Stimulated activated CD8-positive, alpha-beta memory T cell treated with anti-CD3 and anti-CD28 coated beads, Interleukin-15, amount 100 ng/mL, for 48 hours (primary cell): ENCODE measurements around the gene IQCF6.
"Not testable (repeated sequence)": the region's sequence is repeated elsewhere in the genome, so short reads cannot be mapped to it uniquely, and the experiment has no call there.

ENCODE experiments used
- DNase-seq, 2 donors: peaks; one replicate each; pipeline ENCODE4 v3.0.0-alpha.2; 2020; ENCODE audit warnings: low read depth in 2 of 2

The IQCF6 gene

DNA sequence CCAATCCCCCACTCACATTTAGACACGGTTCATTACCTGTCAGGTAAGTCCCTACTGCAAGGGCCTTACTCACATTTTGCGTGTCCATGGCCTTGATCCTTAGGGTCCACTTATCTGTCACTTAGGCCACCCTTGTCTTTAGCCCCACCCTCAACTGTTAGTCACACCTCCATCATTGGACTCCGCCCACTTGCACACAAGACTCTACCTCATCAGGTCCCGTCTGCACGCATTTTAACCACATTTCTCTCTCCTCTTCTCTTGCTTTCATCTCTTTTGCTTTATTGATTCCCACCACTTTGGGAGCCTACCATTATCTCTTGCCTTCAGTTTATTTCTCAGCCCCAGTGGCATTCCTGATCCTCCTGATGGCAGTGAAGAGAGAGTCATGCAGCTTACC, at the start of gene IQCF6:
Gene IQCF6, minus strand, starts transcription at position 101 of the 400 bp plus-strand sequence. Its CDS starts 13 bp downstream, at position 88.
- DNase-seq: no peak

DNA sequence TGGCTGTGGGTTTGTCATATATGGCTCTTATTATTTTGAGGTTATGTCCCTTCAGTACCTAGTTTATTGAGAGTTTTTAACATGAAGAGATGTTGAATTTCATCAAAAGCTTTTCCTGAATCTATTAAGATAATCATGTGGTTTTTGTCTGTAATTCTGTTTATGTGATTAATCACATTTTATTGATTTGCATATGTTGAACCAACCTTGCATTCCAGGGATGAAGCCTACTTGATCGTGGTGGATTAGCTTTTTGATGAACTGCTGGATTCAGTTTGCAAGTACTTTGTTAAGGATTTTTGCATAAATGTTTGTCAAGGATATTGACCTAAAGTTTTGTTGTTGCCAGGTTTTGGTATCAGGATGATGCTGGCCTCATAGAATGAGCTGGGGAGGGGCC, 49.3 kb upstream of the IQCF6 start:
- DNase-seq: no peak

DNA sequence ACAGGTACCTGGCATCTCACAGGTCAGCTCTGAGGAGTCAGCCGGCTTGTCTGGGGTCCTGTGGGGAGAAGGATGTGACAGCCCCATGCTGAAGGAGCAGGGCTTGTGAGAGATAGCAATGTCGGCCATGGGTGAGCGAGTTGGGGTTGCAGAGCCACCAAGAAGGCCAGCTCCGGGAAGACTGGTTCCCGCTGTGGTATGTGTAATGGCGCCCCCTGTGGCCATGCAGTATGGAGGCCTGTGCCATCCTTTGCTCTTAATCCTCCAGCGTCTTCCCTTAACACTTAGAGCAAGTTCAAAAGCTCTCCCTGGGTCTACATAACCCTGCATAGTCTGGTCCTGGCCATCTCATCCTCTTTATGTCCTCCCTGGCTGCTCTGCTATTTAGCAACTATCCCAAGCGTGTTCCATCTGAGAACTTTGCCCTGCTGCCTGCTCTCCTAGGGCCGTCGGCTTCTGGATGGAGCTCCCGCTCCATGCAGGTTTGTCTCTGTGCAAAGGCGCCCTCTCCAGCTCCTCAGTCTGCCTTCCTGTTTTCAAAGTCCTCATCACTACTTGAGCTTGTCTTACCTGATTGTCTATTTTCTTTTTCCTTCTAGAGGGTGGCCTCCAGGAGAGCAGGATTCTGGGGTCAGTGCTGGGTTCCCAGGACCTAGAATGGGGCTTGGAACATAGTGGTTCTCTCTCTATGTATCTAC, 40.8 kb upstream of the IQCF6 start:
- DNase-seq: no peak

DNA sequence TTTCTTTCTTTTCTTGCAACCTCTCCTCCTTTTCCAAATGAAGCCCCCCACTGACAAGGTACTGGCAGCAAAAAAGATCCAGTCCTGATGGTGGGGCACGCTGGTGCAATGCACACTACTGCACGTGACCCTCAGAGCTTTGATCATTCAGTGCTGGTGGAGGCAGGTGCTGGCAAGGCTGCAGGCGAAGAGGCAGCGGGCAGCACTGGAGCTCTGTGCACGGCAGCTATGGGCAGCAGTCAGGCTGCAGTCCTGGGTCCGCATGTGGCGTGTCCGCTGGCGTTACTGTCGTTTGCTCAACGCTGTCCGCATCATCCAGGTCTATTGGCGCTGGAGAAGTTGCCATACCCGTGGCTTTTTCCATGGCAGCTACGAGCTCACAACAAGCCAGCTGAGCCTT, 40.1 kb upstream of the IQCF6 start:
- DNase-seq: no peak

DNA sequence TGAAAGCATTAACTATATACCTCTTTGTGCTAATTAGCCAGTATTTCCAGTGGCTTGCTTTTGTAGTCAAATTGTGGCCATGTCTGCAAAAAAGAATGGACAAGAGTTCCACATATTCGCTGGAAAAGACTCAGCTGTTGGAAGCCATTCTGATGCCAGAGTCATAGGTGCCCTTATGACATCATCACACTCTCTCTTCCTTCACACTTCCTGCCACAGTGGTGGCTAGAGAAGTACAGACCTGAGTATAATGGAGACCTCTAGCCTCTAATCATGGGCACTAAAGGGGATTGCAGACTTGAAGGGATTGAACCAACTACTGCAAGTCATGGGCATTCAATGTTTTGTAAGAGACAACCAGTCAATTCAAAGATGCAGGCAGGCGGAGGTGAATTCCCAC, 38.3 kb upstream of the IQCF6 start:
- no peak for DNase-seq

DNA sequence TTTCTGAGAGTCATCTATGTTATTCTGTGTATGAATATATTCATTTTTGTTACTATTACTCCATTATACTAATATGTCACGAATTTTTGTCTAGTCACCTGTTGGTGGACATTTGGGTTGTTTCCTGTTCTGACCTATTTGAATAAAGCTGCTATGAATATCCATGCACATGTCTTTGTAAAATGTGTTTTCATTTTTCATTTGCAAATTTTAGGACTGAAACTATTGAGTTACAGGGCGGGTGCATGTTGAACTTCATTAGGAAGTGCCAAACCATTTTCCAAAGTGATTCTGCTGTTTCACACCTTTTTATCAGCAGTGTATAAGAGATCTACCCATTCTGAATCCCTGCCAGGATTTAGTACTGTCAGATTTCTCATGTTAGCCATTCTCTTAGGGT, 37.7 kb upstream of the IQCF6 start:
- no peak for DNase-seq

DNA sequence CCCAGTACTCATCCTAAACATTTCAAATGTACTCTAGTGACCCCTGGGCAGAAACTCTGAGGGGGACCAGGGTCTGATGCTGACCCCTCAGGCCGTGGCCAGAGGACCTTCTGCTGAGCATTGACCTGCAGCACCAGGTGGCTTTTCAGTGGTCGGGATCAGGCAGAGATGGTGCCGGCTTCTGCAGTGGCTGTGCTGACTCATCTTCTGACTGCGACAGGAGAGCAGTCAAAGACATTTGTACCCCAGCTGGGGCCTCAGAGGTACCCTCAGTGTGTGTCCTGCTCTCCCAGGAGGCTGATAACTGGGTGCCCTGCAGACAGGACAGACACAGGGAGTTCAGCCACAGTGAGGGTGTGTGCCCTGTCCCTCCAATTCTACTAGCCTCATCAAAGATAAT, 36.6 kb upstream of the IQCF6 start:
- no peak for DNase-seq

DNA sequence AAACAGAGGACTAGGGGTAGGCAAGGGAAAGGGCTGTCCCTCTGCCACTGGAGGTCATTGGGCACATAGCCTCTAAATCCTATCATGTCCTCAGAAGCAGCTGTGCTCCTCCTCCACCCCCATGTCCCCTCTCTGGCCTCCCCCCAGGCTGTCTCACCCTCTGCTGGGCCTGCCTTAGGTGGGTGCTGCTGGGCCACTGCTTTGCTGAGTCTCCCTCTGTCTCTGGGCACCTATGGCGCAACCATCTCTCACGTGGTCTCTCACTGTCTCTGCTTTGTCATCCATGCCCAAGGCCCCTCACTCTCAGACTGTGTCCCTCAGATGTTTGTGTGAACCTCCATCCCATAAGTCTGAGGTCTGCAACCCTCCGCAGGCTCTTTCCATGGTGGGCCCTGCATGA, 35.0 kb upstream of the IQCF6 start:
- no peak for DNase-seq

DNA sequence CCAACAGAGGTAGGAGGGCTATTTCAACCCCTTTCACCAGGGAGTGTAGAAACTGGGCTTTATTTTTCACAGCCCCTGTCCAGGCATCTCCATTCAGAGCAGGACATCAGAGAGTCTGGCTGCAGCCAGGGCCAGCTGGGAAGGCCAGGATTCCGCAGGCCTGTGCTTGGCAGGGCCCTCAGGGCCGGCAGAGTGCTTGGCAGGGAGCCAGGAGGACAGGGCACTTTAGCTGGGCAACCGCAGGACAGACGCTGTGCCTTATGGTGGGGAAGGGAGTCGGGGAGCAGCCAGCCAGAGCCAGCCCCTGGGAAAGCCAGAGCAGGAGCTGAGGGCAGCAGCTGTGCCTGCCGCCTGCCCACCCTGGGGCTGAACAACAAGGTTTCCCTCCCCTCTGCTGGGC, 34.5 kb upstream of the IQCF6 start:
- DNase-seq: no peak

DNA sequence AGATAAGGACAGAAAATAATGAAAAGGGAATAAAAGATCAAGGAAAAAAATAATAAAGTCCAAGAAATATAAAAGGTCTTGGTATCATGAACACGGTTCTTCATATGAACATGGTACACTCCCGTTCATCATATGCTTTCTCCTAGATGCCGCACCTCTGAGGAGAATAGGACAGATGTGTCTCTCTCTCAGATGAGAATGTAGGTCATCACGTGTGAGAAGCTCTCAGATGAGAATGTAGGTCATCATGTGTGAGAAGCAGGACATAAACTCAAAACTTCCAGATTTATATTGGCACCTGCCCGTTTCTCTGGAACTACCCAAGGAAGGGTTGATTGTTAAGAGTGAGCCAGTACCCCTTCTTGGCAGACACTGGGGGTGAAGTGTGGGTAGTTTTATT, 29.9 kb upstream of the IQCF6 start:
- DNase-seq: no peak

DNA sequence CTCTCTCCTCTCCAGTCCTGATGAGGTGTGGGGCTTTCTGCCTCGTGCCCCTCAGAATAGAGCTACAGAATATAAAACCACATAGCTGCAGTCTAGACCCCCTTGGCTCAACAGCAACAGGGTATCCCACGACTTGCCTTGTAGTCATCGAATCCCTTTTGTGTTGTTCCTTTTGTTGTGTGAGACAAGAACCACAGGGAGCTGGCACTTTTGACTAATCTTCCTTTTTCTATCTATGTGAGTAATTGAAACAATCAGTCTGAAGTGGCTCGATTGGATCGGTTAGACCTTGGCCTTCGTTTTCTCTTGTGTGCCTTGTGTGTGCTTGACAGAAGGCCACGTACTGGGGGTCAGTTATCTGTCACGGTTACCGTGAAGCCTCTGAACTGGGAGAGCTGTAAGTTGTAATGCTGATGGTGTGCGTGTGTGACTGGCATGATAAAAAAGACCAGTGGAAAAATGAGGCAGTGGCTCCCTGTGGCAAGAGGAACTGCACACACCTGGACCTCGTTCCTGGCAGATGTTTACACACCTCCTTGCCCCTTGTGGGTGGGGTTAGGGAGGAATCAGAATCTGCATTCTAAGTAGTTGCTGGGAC, 23.2 kb upstream of the IQCF6 start:
- no peak for DNase-seq

DNA sequence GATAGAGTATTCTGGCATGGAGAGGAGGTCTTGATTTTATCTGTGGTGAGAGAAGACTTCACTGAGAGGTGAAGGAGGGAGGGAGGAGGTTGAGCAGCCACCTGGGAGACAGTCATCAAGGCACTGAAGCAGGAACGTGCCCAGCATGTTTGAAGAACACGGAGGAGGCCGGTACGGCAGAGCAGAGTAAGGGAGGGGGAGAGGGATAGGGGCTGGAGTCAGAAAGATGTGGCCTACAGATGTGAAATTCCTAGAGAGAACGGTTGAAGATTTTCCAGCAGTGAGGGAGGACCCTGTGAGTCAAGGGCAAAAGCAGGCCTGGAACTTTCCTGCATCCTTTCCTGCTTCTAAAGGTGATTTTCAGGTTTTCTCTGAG, 21.7 kb upstream of the IQCF6 start:
- DNase-seq: no peak

DNA sequence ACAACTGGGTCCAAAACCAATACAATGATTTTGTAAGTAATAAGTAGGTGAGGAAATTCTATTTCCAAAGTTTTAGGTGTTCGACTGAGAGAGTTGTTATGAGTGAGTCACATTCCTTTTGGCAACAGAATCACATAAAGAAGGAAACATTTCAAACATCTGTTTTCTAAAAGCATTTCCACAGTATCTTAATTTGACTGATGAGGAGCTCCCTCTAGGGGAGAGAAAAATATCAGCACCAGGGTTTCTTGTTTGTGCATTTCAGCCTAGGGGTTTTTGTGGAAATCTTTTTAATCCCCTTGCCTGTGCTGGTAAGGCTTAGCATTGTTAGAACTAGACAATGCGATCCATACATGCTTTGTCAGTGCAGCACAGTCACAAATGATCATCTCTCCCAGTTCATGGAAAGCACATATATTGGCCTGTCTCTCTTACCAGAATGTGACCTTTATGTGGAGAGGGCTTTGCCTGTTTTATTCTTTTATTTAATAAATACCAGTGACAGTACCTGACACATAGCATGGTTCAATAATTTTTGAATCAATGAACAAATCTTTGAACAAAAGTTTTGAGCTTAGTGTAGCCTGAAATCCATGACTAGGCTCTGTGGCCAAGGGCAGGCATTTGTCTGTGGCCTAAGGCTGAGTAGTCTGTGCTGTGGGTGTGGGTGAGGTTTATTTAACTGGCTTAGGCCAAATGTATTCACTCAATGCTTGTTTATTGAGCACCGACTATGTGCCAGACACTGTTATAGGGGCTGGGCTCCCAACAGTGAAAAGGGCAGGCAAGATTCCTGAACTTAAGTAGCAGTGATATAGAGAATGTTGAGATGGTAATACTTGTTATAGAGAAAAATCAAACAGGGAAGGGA, 21.1 kb upstream of the IQCF6 start:
- DNase-seq: no peak

DNA sequence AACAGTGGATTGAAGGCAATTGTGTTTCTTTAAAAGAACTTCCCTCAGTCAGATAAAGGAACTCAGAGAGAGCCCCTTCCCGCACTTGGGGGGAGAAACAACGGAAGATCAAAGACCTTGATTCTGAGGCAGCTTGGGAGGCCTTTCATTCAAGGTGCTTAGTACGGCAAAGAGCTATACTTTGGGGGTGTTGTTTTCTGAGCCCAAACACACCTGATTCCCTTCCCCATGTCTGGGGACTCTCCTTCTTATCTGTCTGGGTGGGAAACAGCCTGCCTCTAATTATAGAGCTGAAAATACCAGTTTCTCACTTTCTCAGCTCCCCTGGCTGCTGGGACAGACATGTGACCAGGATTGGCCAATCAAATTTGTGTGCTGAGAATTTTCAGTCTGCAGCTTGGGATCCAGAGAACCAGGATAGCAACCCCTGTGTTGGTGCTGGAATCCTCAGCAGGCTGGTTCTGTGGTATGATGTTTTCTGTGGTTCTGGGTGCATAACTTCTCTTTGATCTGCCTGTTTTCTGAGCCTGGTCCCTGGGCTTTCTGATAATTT, 19.4 kb upstream of the IQCF6 start:
- no peak for DNase-seq

DNA sequence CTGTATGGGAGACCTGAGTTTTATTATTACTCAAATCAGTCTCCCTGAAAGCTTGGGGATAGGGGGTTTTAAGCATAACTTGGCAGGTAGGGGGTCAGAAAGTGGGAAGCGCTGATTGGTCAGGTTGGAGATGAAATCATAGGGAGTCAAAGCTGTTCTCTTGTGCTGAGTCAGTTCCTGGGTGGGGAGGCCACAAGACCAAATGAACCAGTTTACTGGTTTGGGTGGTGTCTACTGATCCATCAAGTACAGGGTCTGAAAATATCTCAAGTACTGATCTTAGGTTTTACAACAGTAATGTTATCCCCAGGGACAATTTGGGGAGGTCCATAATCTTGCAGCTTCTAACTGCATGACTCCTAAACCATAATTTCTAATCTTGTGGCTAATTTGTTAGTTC, 17.8 kb upstream of the IQCF6 start:
- DNase-seq: peak; percentile 19 to 34

DNA sequence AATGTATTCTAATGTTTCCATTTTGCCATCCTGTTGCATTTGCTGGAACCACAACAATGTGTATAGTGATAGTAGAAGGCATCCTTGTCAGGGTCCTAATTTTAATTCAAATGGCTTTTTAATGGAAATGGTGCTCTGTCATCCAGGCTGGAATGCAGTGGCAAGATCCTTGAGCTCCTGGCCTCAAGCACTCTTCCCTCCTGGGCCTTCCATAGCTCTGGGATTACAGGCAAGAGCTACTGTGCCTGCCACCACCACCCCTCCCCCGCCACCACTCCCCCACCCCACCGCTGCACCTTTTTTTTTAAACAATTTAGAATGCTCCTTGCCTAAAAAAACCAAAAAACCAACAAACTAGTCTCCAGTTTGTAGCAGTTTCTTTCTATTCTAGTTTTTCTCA, 15.2 kb upstream of the IQCF6 start:
- no peak for DNase-seq

DNA sequence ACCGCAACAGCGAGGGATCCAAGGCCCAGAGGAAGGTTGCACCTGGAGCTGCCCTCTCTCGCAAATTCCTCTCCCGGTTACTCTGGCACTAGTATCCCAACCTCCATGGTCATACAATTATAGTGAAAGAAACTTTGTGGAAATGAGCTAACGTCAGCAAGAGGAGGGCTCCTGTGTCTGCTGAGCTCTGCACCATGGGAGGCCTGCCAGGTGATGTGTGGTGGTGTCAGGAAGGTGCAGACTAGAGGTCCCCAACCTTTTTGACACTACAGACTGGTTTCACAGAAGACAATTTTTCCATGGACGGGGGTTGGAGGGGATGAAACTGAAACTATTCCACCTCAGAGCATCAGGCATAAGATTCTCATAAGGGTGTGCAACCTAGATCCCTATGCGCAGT, 13.2 kb upstream of the IQCF6 start:
- no peak for DNase-seq

DNA sequence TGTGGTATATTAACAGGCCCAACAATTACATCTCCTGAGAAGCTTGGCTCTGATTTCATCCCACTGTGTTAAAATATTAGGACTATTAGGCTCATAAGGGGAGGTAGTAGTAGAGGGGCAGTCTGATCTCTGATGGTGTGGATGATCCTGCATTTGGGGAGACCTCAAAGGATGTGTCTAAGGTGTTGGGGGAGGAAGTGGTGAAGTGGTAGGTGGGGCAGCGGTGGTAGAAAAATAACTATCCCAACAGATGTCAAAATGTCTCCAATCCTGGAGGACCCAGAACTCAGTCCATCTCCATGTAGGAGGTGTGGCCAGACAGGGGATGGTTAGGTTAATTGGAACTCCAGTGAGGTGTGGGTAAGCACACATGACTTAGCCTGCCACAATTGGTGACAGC, 10.4 kb upstream of the IQCF6 start:
- no peak for DNase-seq

DNA sequence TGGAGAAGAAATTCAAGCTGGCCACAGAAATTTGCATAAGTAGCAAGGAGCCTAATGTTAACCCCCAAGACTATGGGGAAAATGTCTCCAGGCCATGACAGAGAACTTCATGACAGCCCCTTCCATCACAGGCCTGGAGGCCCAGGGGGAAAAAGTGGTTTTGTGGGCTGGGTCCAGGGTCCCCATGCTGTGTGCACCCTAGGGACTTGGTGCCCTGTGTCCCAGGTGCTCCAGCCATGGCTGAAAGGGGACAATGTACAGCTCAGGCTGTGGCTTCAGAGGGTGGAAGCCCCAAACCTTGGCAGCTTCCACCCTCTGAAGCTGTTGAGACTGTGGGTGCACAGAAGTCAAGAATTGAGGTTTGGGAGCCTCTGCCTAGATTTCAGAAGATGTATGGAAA, 8.5 kb upstream of the IQCF6 start:
- DNase-seq: not testable (repeated sequence)

DNA sequence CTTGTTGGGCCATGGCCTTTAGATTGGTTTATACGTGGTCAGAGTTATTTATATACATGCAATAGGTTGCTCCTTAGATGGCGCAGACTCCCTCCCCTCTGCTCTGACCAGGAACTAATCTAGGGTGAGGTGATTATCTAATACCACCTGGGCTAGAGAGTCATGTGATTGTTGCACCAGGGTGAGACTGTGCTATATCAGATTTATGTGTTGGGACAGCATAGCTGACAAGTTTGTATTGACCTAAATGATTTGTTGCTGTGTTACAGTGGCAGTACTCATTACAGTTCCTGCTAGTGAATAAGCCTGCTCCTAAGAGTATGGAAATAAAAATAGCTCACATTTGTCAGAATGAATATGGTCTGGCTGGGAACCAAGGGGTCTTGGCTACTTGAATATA, 7.2 kb upstream of the IQCF6 start:
- DNase-seq: no peak

DNA sequence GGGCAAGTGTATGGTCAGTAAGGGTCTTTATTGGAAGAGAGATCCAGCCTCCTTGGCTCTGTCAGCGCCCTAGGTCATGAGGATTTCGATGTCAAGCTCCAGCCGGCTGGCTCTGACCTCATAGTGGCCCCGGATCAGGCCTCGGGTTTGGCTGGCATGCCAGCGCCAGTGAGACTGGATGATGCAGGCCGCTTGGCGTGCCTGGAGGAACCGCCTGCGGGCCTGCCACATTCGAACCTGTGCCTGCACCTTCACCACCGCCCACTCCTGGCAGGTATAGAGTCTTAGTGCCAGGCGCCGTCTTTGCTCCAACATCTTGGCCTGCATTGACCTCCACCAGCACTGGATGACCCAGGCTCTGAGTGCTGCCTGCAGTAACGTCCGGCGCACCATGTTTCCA, 483 bp downstream of the IQCF6 start:
- no peak for DNase-seq

DNA sequence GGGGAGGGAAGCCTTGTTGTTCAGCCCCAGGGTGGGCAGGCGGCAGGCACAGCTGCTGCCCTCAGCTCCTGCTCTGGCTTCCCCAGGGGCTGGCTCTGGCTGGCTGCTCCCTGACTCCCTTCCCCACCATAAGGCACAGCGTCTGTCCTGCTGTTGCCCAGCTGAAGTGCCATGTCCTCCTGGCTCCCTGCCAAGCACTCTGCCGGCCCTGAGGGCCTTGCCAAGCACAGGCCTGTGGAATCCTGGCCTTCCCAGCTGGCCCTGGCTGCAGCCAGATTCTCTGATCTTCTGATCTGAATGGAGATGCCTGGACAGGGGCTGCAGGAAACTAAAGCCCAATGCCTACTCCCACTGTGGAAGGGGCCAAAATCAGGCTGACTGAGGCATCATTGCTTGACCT, 1.1 kb downstream of the IQCF6 start:
- DNase-seq: no peak
